HepG2 (cell line): ENCODE data around the gene MC5R. TPM values are rescaled to one million over a fixed set of nuclear protein-coding genes. Genes with fewer than 3 reads are reported as not detected.

ENCODE experiments used
- ATAC-seq: fragments of 200-7000 bp; cut with Tn5 transposase; 3 replicates; pipeline ENCODE4 v1.9.1; 2020; ENCODE audit warnings: mild to moderate bottlenecking, moderate library complexity
- BruUV-seq: library from RNA; stranded (reverse); fragments of 400-500 nt; replicated peaks from 2 replicates; lab custom pipeline; 2021; lab: Mats Ljungman, UMichigan
- CTCF ChIA-PET: fragments of 300-600 bp; formaldehyde crosslinking; extraction: SDS; loops from one replicate; lab custom pipeline; 2021; ENCODE audit warnings: low total read pairs, inconsistent platforms, low intra/inter-chr PET ratio; lab: Yijun Ruan, JAX
- POLR2A ChIA-PET: fragments of 350-600 bp; sonication (Branson Sonifier 250); formaldehyde crosslinking; loops from one replicate; lab custom pipeline; 2020; ENCODE audit warnings: antibody characterized with exemption, inconsistent platforms; lab: Yijun Ruan, JAX
- DNase-seq: peaks from one replicate; pipeline ENCODE4 v3.0.0-alpha.2; 2015; ENCODE audit warnings: low spot score
- FAIRE-seq: peaks from 3 replicates; lab custom pipeline; 2011; peaks lifted over from hg19 to GRCh38; lab: Jason Lieb, UNC
- H2AFZ ChIP-seq: one replicate; pipeline ENCODE4 v1.6.1; 2011; ENCODE audit warnings: low read length, inconsistent platforms
- H3K27ac ChIP-seq: fragments of 300-600 bp; 3 replicates; pipeline ENCODE4 v1.8.0; 2011; ENCODE audit warnings: mixed run types, mild to moderate bottlenecking, mixed read lengths, low read length, inconsistent platforms; ENCODE audit not compliant: insufficient read depth; ENCODE audit errors: extremely low read length
- H3K27me3 ChIP-seq, 2 experiments: fragments of 200-600 bp in 1 of 2; 2 replicates in 1 of 2; 3 replicates in 1 of 2; pipeline versions ENCODE4 v1.6.0 to v1.8.0; 2011; ENCODE audit warnings: low read length in 2 of 2, mild to moderate bottlenecking in 2 of 2, moderate library complexity in 2 of 2, inconsistent platforms in 1 of 2; ENCODE audit not compliant: insufficient read depth in 2 of 2, control insufficient read depth in 1 of 2
- H3K36me3 ChIP-seq, 2 experiments: fragments of 200-600 bp in 1 of 2; replicated peaks in 1 of 2; 2 replicates in 1 of 2; 3 replicates in 1 of 2; pipeline versions ENCODE4 v1.5.1 to v1.8.0; 2011; ENCODE audit warnings: low read length in 2 of 2, inconsistent platforms in 1 of 2; ENCODE audit not compliant: insufficient read depth in 2 of 2, control insufficient read depth in 1 of 2
- H3K4me1 ChIP-seq: 2 replicates; pipeline ENCODE4 v1.5.1; 2012; ENCODE audit warnings: low read length, inconsistent platforms; ENCODE audit not compliant: insufficient read depth
- H3K4me2 ChIP-seq: 2 replicates; pipeline ENCODE4 v1.6.0; 2011; ENCODE audit warnings: low read depth, low read length, inconsistent platforms
- H3K4me3 ChIP-seq, 3 experiments: fragments of 200-600 bp in 1 of 3; sonication (generic), shearing (Covaris generic) in 1 of 3; replicated peaks in 1 of 3; 2 replicates each; pipeline ENCODE4 v1.5.1; 2011 to 2016; ENCODE audit warnings: low read length in 3 of 3, inconsistent platforms in 2 of 3, low read depth in 2 of 3, mild to moderate bottlenecking in 2 of 3, control low read depth in 1 of 3, mixed read lengths in 1 of 3; ENCODE audit not compliant: insufficient read depth in 1 of 3
- H3K79me2 ChIP-seq: one replicate; pipeline ENCODE4 v1.6.1; 2011; ENCODE audit warnings: low read length, inconsistent platforms; ENCODE audit not compliant: insufficient read depth
- H3K9ac ChIP-seq: 2 replicates; pipeline ENCODE4 v1.6.0; 2011; ENCODE audit warnings: mild to moderate bottlenecking, low read depth, low read length, inconsistent platforms; ENCODE audit not compliant: insufficient read depth
- H3K9me3 ChIP-seq: 2 replicates; pipeline ENCODE4 v1.5.1; 2012; ENCODE audit warnings: mild to moderate bottlenecking, low read length
- H4K20me1 ChIP-seq: 2 replicates; pipeline ENCODE4 v1.6.0; 2011; ENCODE audit warnings: inconsistent platforms, mild to moderate bottlenecking, low read length, moderate library complexity; ENCODE audit not compliant: insufficient read depth
- HHEX ChIP-seq: IDR thresholded peaks from 2 replicates; pipeline ENCODE4 v1.6.1; 2016; ENCODE audit warnings: control low read depth
- JUNB ChIP-seq: sonication (generic); formaldehyde crosslinking; IDR thresholded peaks from 2 replicates; pipeline ENCODE4 v1.8.0; 2022; ENCODE audit warnings: missing genetic modification reagents, mild to moderate bottlenecking, borderline replicate concordance
- MED8 ChIP-seq: sonication (generic); formaldehyde crosslinking; IDR thresholded peaks from 2 replicates; pipeline ENCODE4 v1.8.1; 2023; ENCODE audit warnings: mild to moderate bottlenecking, missing genetic modification reagents; ENCODE audit not compliant: insufficient replicate concordance
- MIXL1 ChIP-seq: IDR thresholded peaks from 2 replicates; pipeline ENCODE4 v1.6.1; 2016
- NAIF1 ChIP-seq: sonication (generic); formaldehyde crosslinking; IDR thresholded peaks from 2 replicates; pipeline ENCODE4 v1.5.0; 2020; ENCODE audit warnings: mild to moderate bottlenecking, missing genetic modification reagents, borderline replicate concordance
- SYNCRIP ChIP-seq: fragments of 200-400 bp; formaldehyde crosslinking; IDR thresholded peaks from 2 replicates; pipeline ENCODE4 v1.6.1; 2018; ENCODE audit warnings: mild to moderate bottlenecking, low read depth, low read length; ENCODE audit not compliant: insufficient read depth
- ZBTB8A ChIP-seq: sonication (generic); formaldehyde crosslinking; IDR thresholded peaks from 2 replicates; pipeline ENCODE4 v1.4.0; 2020; ENCODE audit warnings: mild to moderate bottlenecking, low read depth, missing genetic modification reagents, borderline replicate concordance
- ZNF12 ChIP-seq: sonication (generic); formaldehyde crosslinking; IDR thresholded peaks from 2 replicates; pipeline ENCODE4 v1.5.0; 2020; ENCODE audit warnings: missing genetic modification reagents
- WGBS: methylation state at CpG from one replicate; pipeline ENCODE4 v1.1.6; 2017; ENCODE audit warnings: low lambda C conversion rate; 5-methylcytosine and 5-hydroxymethylcytosine counted together
- in situ Hi-C: cut with HindIII; loops from 2 replicates; pipeline ENCODE4 v1.10.0; 2017; ENCODE audit warnings: low pct_unique_long_range_greater_than_20kb; ENCODE audit not compliant: extremely low pct_ligation_motif_present
- intact Hi-C: fragments of 100-400 bp; cut with micrococcal nuclease; formaldehyde crosslinking; loops from one replicate; pipeline ENCODE4 v1.10.0; 2022; ENCODE audit not compliant: unreplicated experiment
- polyA plus RNA-seq, 8 experiments: library from polyadenylated mRNA; depleted of rRNA in 3 of 8; stranded (reverse) in 7 of 8; unstranded in 1 of 8; fragments of >200 nt; fragmentation: Illumina TruSeq in 4 of 8; extraction: Trizol in 4 of 8; gene quantifications; 2 replicates each; pipeline versions ENCODE4 v1.2.1 to v1.2.3, GENCODE V29; 2011 to 2016; ENCODE audit warnings: low read depth in 4 of 8, missing spikeins in 1 of 8, mixed read lengths in 1 of 8; ENCODE audit not compliant: insufficient read depth in 1 of 8
- total RNA-seq, 5 experiments: library from RNA; depleted of rRNA; stranded (reverse); fragments of >200 nt; fragmentation: Illumina TruSeq; extraction: Trizol; gene quantifications; 2 replicates each; pipeline ENCODE4 v1.2.3, GENCODE V29; 2016; ENCODE audit warnings: low read depth in 1 of 5
- TF ChIP-seq, protein P1 (sequence below): sonication (generic); formaldehyde crosslinking; IDR thresholded peaks from 2 replicates; pipeline ENCODE4 v1.5.0; 2020; ENCODE audit warnings: mild to moderate bottlenecking, low read depth, missing genetic modification reagents, borderline replicate concordance
- TF ChIP-seq, protein P2 (sequence below): IDR thresholded peaks from 2 replicates; pipeline ENCODE4 v1.6.1; 2016; ENCODE audit warnings: missing genetic modification reagents, missing compliant biosample characterization

The MC5R gene
- total and polyA plus RNA-seq, 2 of the 13 experiments (the other 11 are each of a cell fraction or from before 2014, with no cell fraction given), result not detected

- no TSS peak for BruUV-seq
- Histone ChIP-seq H3K4me2 (no peak overlapping the region), H3K27me3 (peaks cover 2 to 49% of the 10 kb centered on the region in 2 experiments; a peak in 4 of 5 replicates), H2AFZ (no peak overlapping the region), H3K9ac (no peak overlapping the region), H3K9me3 (no peaks in the 10 kb centered on the region), H3K36me3 (no peaks in the 10 kb centered on the region), H3K79me2 (no peaks in the 10 kb centered on the region), H3K27ac (no peak overlapping the region), H4K20me1 (no peaks in the 10 kb centered on the region), H3K4me1 (no peaks in the 10 kb centered on the region), H3K4me3 (no peak overlapping the region)
- ATAC-seq (no peak), FAIRE-seq (no peak), DNase-seq (no peak)
- in situ Hi-C loops (no loop called here), intact Hi-C loops (no loop called here)
- ChIA-PET CTCF (no interaction called here), POLR2A (no interaction called here)
- 71% methylated on average over 2 of the region's 5 CpGs for WGBS
- TF ChIP-seq JUNB (no peak), MIXL1 (CRISPR knock-in tag) (no peak), ZBTB8A (CRISPR knock-in tag) (no peak), MED8 (CRISPR knock-in tag) (no peak), NAIF1 (CRISPR knock-in tag) (no peak), SYNCRIP (no peak), HHEX (CRISPR knock-in tag) (no peak), ZNF12 (no peak)
- TF ChIP-seq, protein P1, sequence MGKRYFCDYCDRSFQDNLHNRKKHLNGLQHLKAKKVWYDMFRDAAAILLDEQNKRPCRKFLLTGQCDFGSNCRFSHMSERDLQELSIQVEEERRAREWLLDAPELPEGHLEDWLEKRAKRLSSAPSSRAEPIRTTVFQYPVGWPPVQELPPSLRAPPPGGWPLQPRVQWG (CRISPR knock-in tag), result no peak
- TF ChIP-seq, protein P2, sequence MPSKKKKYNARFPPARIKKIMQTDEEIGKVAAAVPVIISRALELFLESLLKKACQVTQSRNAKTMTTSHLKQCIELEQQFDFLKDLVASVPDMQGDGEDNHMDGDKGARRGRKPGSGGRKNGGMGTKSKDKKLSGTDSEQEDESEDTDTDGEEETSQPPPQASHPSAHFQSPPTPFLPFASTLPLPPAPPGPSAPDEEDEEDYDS (CRISPR knock-in tag), result no peak
Observed at GRCh38 chr18:13872932-13873331, 49.0 kb downstream of the MC5R start.
